ENCODE data around the gene NDUFB2.
"Not testable (repeated sequence)": the region's sequence is repeated elsewhere in the genome, so short reads cannot be mapped to it uniquely, and the experiment has no call there.

NDUFB2 gene

DNA sequence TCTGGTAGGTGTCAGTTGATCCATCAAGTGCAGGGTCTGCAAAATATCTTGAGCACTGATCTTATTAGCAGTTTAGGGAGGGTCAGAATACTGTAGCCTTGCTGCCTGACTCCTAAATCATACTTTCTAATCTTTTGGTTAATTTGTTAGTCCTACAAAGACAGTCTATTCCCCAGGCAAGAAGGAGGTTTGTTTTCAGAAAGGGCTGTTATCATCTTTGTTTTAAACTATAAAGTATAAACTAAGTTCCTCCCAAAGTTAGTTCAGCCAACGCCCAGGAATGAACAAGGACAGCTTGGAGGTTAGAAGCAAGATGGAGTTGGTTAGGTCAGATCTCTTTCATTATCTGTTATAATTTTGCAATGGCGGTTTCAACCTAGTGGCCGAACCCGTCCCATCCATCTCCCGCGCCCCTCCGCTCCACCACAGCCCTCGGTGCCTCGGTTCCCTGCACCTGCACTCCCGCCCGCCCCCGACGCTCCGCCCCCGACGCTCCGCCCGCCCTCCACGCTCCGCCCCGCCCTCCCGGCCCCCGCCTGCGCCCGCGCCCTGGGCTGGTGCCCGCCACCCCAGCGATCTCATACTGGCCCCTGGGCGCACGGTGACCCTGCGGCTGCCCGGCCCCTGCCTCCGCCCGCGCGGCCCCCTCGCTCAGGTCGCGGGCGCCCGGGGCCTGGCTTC lies 24.0 kb upstream of the NDUFB2 start, which contains the start of gene ADCK2:
ADCK2 (plus strand) TSS at position 564 of the 681 bp plus-strand sequence. CDS start 386 bp downstream, outside the sequence.
- DNase-seq (ENCODE audit: low read depth), result no peak

DNA sequence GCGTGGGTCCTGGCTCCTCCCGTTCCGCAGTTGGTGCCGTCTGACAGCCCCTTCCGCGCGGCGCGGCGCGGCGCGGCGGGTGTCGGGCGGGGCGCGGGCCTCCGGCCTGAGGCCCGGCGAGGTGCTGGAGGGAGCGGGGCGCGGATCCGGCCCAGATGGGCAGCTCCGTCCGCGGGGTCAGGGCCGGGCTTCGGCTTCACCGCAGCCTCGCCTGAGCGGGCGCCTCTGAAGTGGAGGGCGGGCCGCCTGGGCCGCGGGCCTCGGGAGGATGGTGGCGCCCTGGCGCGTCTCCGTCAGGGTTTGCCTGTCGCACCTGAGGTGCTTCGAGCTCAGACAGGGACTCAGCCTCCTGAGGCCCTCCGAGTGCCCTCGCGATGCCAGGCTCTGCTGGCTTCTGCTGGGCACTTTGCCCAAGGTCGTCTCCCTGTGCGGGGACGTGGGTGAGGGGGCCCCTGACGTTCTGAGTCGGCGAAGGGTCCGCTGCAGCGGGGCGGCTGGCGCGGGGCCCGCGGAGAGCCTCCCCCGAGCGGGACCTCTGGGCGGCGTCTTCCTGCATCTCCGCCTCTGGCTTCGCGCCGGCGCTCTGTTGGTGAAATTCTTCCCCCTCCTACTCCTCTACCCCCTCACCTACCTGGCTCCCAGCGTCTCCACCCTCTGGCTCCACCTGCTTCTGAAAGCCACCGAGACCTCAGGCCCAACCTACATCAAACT lies 23.3 kb upstream of the NDUFB2 start:
- DNase-seq (ENCODE audit: low read depth), result no peak

DNA sequence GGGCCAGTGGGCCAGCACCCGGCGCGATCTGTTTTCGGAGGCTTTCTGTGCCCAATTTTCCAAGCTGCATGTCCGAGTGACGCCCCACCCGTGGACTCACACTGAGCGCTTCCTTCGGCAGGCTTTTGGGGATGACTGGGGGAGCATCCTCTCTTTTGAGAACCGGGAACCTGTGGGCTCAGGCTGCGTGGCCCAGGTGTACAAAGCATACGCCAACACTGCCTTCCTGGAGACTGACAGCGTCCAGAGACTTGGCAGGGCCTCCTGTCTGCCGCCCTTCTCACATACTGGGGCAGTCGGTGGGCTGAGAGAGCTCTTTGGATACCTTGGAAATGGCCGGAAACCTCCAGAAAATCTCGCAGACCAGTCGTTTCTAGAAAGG lies 22.7 kb upstream of the NDUFB2 start:
- DNase-seq (ENCODE audit: low read depth), result no peak

DNA sequence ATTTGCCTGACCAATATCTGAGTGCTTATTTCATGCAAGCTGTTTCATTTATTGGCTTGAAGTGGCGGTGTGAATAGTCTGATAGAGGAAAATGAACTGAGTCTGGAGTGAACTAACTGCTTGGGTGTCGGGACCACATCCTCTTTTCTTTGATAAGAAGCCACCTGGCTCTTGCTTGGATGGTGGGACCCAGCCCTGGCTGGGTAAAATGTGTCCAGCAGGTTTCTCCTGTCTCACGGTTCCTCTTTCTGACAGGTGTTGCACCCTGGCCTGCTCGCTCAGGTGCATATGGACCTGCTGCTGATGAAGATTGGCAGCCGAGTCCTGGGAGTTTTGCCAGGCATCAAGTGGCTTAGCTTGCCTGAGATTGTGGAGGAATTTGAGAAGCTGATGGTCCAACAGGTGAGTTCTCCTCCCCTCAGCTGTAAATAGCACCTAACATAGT lies 22.1 kb upstream of the NDUFB2 start:
- DNase-seq (ENCODE audit: low read depth), result no peak

DNA sequence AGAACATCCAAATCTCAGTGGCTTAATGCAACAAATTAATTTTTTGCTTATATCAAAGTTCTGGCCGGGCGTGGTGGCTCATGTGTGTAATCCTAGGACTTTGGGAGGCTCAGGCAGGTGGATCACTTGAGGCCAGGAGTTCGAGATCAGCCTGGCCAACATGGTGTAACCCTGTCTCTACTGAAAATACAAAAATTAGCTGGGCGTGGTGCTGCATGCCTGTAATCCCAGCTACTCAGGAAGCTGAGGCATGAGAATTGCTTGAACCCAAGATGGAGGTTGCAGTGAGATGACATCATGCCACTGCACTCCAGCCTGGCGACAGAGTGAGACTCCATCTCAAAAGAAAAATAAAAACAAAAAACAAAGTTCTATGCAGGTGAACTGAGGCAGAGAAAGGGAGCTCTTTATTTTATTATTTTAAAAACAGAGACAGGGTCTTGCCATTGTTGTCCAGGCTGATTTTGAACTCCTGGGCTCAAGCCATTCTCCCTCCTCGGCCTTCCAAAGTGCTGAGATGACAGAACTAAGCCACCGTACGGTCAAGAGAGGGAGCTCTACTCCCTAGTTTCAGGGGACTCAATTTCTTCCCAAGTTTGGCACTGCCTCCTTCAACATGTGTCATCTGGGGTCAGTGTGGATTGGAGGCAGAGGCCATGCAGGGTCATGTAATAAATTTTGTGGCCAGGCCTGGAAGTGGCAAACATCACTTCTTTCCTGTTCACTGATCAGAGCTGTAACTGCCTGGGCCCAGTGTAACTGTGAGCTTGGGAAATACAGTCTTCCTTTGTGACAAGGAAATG lies 21.4 kb upstream of the NDUFB2 start:
- DNase-seq (ENCODE audit: low read depth), result peak; percentile 52

DNA sequence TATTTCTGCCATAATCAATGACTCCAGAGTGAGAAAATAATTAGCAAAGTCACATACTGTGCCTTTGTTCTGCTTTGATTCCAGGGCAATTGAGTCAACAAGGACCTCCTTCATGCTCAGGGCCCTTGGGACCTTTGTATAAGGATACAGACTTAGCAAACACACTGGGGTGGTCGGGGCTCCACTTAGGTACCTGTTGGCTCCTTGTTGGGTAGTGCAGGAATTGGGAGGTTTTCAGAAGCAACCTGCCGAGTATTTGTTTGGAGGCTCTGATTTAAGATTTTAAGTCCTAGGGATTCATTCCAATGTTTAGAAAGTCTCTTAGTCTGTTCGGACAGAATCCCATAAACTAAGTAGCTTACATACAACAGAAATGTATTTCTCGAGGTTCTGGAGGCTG lies 20.8 kb upstream of the NDUFB2 start:
- DNase-seq (ENCODE audit: low read depth), result no peak

DNA sequence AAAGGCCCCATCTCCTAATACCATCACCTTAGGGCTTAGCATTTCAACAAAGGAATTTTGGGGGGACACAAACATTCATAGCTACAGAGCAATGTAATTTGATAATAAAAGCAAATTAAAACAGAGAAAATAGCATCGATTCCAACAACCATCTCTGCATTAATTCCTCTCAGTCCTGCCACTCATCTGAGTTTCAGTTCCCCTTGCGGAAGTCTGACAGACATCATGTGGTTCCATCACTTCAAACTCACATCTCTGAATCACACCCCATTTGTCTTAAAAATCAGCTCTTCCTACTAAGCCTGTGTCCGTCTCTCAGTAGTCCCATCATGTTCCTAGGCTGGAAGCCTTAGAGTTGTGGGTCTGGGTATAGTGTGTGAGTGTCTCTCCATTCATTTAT lies 20.2 kb upstream of the NDUFB2 start:
- DNase-seq (ENCODE audit: low read depth), result no peak

DNA sequence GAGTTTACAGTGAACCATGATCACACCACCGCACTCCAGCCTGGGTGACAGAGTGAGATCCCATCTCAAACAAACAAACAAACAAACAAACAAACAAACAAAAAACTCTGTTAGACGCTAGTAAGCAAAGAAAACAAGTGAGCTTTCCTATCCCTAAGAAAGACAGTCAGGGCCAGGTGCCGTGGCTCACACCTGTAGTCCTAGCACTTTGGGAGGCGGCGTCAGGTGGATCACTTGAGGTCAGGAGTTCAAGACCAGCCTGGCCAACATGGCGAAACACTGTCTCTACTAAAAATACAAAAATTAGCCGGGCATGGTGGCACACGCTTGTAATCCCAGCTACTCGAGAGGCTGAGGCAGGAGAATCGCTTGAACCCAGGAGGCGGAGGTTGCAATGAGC lies 19.6 kb upstream of the NDUFB2 start:
- not testable (repeated sequence) for DNase-seq (ENCODE audit: low read depth)

DNA sequence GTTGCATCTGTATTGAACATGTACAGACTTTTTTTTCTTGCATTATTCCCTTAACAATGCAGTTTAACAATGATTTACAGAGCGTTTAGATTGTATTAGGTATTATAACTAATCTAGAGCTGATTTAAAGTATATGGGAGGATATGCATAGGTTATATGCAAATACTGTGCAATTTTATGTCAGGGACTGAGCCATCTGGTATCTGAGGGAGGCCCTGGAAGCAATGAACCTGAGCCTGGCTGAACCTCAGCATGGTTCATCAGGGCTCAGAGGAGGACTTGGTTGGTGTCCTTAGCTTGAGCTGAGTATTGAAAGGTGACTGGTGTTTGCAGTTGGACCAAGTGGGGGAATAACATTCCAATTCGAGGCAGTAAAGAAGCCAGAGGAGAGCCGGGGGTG lies 19.0 kb upstream of the NDUFB2 start:
- no peak for DNase-seq (ENCODE audit: low read depth)

DNA sequence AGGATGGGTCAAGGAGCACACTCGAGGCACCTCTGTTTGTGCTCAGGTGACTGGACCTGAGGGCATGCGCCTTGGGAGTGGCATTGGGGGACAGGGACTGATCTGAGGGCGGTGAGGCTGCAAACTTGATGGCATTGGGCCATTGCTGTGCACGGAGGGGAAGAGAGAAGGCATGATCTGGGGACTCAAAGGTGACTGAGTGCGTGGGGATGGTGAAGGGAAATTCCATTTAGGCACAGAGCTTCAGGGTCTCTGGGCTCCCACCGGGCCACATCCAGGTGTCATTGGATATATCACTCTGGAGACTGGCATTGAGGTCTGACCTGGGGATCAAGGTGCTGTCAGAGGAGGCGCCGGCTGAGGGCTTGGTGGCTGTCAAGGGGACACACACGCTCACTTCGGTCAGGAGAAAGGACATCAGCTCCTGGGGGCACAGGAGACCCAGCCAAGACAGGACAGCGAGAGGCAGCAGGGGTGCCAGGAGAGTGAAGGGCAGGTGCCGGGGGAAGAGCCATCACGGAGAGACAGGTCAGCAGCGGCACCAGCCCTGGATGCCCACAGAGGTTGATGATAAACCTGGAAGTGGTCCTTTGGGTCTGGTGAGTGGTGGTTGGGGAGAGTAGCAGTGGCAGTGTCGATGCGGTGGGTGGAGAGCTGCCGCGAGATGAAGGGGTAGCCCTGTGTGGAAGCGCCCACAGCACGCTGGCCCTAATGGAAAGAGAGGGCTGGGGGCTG lies 18.3 kb upstream of the NDUFB2 start:
- DNase-seq (ENCODE audit: low read depth), result no peak

DNA sequence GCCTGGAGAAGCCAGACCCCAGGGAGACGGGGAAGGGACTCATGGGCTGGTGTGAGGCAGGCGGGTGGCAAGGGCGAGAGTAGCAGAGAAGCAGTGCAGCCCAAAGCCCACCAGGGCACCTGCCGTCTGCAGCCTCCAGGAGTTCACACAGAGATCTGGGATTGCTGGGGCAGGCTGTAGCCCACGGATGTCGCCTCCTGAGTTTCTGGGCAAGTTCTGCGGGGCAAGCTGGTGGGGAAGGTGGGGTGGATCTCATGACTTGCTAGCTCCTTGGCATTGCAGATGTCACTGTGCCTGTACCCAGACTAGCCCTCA lies 17.7 kb upstream of the NDUFB2 start:
- DNase-seq (ENCODE audit: low read depth), result no peak

DNA sequence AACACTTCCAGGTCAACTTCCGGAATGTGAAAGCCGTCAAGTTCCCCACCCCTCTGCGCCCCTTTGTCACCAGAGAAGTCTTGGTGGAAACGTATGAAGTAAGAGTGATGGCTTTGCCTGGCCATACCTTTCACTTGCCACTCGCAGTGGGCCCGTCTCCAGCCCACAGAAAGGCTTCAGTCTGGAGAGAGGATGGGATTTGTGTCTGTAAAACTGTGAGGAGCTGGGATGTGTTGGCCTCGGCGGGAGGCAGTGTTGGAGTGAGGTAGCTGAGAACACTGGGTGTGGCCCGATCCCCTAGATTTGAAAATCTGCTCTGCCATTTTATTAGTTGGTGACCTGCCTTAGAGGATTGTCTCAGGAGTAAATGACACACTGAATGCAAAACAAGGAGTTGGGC lies 17.3 kb upstream of the NDUFB2 start:
- no peak for DNase-seq (ENCODE audit: low read depth)

DNA sequence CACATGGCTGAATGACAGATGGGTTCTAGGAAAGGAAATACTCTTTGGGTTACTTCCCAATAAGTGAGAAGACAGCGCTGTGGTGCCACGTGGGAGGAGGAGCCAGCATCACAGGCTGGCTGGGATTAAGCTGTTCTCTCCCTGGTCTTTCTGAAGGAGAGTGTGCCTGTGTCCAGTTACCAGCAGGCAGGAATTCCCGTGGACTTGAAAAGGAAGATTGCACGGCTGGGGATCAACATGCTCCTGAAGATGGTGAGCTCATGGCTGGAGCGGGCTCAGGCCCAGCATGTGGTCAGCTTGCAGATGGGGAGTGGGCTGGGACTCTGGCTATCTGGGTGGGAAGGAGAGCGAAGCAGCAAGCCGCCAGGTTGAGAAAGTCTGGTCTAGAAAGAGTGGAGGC lies 15.6 kb upstream of the NDUFB2 start:
- DNase-seq (ENCODE audit: low read depth), result no peak

DNA sequence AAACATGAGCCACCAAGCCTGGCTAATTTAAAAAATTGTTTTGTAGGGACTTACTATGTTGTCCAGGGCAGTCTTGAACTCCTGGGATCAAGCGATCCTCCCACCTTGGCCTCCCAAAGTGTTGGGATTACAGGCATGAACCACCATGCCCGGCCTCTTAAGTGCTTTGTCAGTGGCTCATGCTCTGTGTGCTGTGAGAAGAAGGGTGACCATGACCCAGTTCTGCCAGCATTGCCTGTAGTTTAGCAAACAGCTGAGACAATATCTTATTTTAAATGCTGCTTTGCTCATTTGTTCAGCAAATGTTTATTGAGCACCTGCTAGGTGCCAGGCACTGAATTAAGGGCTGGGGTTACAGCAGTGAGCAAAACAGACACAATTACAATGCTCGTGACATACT lies 14.7 kb upstream of the NDUFB2 start:
- DNase-seq (ENCODE audit: low read depth), result no peak

DNA sequence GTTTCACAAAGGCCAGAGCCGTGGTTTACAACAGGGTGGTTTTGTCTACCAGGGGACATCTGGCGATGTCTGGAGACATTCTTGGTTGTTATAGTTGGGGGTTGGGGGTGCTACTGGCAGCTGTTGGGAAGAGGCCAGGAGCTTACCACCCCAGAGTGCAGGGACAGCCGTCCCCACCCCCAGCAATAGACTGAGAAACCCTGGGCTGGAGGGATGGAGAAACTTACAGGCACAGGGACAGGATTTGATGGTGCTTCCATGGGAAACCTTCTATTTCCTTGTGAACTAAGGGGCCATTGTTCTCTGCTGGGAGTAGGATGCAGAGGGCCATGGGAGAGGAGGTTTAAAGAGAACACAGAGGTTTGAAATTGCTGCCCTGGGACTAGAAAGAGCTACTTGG lies 12.9 kb upstream of the NDUFB2 start:
- no peak for DNase-seq (ENCODE audit: low read depth)

DNA sequence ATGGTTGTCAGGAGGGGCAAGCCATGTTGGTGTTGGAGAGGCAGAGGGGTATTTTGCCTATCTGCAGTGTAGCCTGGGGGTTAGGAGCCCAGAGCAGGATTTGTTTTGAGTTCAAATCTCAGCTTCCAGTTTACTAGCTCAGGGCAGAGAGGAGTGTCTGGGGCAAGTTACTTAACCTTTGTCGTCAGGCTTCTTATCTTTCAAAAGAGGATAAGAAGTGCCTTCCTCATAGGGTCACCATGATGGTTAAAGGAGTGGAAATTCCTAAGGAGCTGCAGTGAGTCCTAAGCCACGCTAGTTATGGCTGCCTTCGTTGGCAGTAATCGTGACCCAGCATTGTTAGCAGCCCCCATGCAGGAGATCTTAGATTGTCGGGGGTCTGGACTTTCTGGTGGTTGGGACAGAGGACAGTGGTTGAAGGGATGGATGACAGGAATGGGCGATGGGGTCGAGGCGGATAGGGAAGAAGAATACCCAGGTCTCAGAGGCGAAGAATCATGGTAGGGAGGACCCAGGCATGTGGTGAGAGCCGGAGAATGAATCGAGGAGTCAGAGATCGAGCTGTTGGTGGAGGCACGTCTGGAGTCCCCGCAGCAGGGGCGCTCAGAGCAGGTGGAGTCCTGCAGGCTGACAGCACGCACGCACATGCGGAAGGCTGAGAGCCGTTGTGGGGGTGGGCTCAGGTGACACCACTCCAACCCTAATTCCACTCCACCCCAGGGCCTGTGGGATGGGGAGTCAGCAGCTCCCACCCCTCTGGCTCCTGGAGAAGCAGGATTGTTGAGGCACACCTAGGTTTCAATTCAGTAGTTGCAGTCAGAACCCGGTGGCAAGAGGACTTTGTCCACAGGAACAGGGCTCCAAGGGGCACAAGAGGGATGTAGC lies 12.2 kb upstream of the NDUFB2 start:
- DNase-seq (ENCODE audit: low read depth), result no peak

DNA sequence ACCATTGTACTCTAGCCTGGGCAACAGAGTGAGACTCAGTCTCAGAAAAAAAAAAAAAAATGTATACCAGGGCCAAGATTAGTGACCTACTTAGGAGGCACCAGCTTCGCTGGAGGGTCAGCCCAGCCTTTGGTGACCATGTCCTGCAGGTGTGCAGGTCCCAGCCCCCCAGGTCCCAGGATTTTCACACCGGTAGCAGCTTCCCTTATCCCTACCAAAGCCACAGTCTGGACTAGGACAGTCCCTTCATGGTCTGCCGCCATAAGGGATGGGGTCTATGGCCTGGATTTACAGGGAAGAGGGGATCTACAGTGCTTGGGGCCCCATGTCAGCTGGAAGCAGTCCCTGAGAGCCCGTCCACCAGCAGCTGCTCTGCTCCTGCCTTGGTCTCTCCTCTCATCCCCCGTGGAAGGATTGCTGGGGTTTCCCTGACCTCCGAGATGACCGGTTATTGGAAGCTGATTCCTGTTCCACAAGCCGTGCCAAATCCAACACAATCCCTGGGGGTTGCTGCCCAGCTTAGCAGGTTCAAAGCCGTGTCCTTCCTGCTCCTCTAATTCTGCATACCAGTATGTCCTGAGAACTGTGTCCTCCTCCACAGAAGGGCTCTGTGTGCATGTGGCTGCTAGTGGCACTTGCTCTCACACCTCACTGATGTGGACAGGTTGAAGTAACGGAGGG lies 11.0 kb upstream of the NDUFB2 start:
- DNase-seq (ENCODE audit: low read depth), result no peak

DNA sequence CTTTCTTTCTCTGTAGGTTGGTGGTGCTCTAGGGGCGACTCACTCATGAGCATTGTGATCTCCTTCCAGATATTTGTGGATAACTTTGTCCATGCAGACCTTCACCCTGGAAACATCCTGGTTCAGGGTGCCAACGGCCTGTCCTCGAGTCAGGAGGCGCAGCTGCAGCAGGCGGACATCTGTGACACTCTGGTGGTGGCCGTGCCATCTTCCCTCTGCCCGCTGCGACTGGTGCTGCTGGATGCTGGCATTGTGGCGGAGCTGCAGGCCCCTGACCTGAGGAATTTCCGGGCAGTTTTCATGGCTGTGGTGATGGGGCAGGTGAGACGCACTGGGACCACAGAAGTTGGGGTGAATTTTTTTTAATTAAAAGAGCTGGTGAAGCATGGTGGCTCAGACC lies 9.6 kb upstream of the NDUFB2 start:
- no peak for DNase-seq (ENCODE audit: low read depth)

DNA sequence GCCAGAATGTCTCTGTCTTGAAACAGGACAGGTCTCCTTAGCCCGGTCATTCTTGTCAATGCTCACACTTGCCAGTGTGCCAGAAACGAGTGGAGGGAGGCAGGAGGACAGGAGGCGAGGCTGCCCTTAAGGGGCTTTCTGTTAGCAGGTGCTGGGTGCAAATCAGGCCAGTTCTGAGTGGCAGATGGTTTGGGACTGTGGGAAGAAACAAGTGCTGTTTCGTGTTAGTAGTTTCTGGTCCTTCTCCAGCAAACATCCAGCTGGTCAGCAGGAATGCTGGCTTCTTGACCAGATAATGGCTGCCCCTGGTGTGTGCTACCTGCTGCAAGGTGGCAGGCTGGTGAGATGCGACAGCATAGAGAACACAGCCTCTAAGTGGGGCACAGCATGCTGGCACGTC lies 8.2 kb upstream of the NDUFB2 start:
- DNase-seq (ENCODE audit: low read depth), result no peak

DNA sequence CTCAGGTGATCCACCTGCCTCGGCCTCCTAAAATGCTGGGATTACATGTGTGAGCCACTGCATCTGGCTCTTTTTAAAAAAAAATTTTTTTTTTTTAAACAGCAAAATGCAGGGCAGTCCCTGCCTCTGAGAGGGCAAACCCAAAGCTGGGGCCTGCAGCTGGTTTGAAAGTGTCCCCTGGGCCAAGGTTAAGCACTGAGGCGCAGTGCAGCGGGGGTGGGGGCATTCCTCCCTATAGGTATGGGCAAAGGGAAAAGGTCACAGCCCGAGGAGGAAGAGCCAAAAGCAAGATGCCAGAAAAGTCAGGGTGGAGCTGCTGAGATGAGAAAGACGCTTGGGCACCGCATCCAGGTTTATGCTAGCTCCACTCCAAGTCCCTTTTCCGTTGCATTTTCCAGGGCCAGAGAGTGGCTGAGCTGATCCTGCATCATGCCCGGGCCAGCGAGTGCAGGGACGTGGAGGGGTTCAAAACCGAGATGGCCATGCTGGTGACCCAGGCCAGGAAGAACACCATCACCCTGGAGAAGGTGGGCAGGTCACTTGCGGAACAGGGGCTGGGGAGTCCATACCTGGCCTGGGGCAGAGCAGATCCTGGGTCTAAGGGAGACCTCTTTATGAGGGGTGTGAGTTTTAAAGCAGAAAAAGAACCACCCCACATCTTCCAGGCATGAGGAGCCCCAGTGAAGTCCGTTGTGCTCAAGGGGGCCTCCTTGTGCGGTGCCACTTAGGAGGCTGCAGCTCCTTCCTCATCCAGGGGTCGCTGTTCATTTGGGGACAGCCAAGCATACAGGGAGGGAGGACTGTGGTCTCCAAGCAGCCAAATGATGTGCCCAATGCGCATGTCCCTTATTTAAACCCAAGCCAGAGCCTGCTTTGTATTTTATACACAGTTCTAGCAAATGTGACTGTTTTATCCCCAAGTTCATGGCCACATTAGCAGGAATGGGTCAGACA lies 7.0 kb upstream of the NDUFB2 start:
- DNase-seq (ENCODE audit: low read depth), result no peak

Measured in GM04504 (cell line).